HG03060 (cell line): ENCODE data around the gene SLC35D1.

ENCODE experiments used
- ATAC-seq: cut with Tn5 transposase; IDR thresholded peaks from one replicate; pipeline ENCODE4 v1.9.1; 2021; ENCODE audit warnings: low read depth, moderate number of reproducible peaks; ENCODE audit not compliant: unreplicated experiment

SLC35D1 gene

GRCh38 chr1:67051196-67051595, 2.8 kb downstream of the SLC35D1 start:
- no peak for ATAC-seq

GRCh38 chr1:67044631-67045270, 9.2 kb downstream of the SLC35D1 start:
- no peak for ATAC-seq

GRCh38 chr1:67043366-67043765, 10.6 kb downstream of the SLC35D1 start:
- no peak for ATAC-seq

GRCh38 chr1:67041841-67042503, 12.0 kb downstream of the SLC35D1 start:
- no peak for ATAC-seq

GRCh38 chr1:67040405-67040804, 13.5 kb downstream of the SLC35D1 start:
- ATAC-seq, result no peak

GRCh38 chr1:67031859-67032247, 22.1 kb downstream of the SLC35D1 start:
- no peak for ATAC-seq

GRCh38 chr1:67031121-67031858, 22.7 kb downstream of the SLC35D1 start:
- no peak for ATAC-seq

GRCh38 chr1:67029472-67029871, 24.5 kb downstream of the SLC35D1 start:
- ATAC-seq, result no peak

- ATAC-seq, result no peak
These were observed 33.2 kb downstream of the SLC35D1 start for GRCh38 chr1:67020765-67021164.

GRCh38 chr1:67020304-67020703, 33.6 kb downstream of the SLC35D1 start:
- ATAC-seq, result no peak

GRCh38 chr1:67019600-67020136, 34.3 kb downstream of the SLC35D1 start:
- ATAC-seq, result no peak

GRCh38 chr1:67019121-67019520, 34.8 kb downstream of the SLC35D1 start:
- no peak for ATAC-seq

GRCh38 chr1:67018574-67018973, 35.4 kb downstream of the SLC35D1 start:
- ATAC-seq, result no peak

GRCh38 chr1:67013573-67013972, 40.4 kb downstream of the SLC35D1 start:
- no peak for ATAC-seq

GRCh38 chr1:67009792-67010191, 44.2 kb downstream of the SLC35D1 start:
- ATAC-seq, result no peak

- ATAC-seq, result no peak
These were observed 48.9 kb downstream of the SLC35D1 start for GRCh38 chr1:67005068-67005467.

- ATAC-seq, result no peak
These were observed 49.8 kb downstream of the SLC35D1 start for GRCh38 chr1:67004176-67004575.

- no peak for ATAC-seq
These were observed 52.1 kb downstream of the SLC35D1 start for GRCh38 chr1:67001682-67002425.

GRCh38 chr1:66999640-67000400, 54.1 kb downstream of the SLC35D1 start:
- ATAC-seq, result no peak

- no peak for ATAC-seq
These were observed 55.0 kb downstream of the SLC35D1 start for GRCh38 chr1:66998972-66999371.
